ENCODE results near the gene CDC5L. TPM values are rescaled to one million over a fixed set of nuclear protein-coding genes. Genes with fewer than 3 reads are reported as not detected.

CDC5L gene
- total and polyA plus RNA-seq, 2 of the 13 experiments (the other 11 are each of a cell fraction or from before 2014, with no cell fraction given): 11.0 to 34.2 TPM

- TF ChIP-seq HOMEZ (CRISPR knock-in tag; IDR thresholded peaks at IDR 0.05; ENCODE audit: low read depth) (0 out of 2 replicates have a peak, but pooled peaks have one; percentile 31), GTF2F1 (IDR thresholded peaks at IDR 0.05; ENCODE audit: low read length) (no peak), ZXDC (CRISPR knock-in tag; IDR thresholded peaks at IDR 0.05) (no peak), ZBTB39 (CRISPR knock-in tag; IDR thresholded peaks at IDR 0.05) (no peak), ZNF343 (CRISPR knock-in tag; IDR thresholded peaks at IDR 0.05) (no peak), ZNF749 (CRISPR knock-in tag; IDR thresholded peaks at IDR 0.05; ENCODE audit: borderline replicate concordance) (no peak), ZEB1 (IDR thresholded peaks at IDR 0.05; ENCODE audit: insufficient replicate concordance, low read depth) (no peak)
Observed at GRCh38 chr6:44404715-44405099, 17.2 kb downstream of the CDC5L start (continued).
